Bronchial epithelial cell (primary cell): ENCODE data around the gene GTPBP1. TPM values are rescaled to one million over a fixed set of nuclear protein-coding genes. Genes with fewer than 3 reads are reported as not detected.
A peak's percentile ranks its signal among the peaks of the same experiment; 100 is the strongest.

Experiments
- DNase-seq: peaks from one replicate; pipeline ENCODE4 v3.0.0-alpha.2; 2010; ENCODE audit warnings: low read depth
- FAIRE-seq: peaks from 2 replicates; lab custom pipeline; 2011; peaks lifted over from hg19 to GRCh38; lab: Jason Lieb, UNC
- H3K27me3 ChIP-seq: 2 replicates; pipeline ENCODE4 v1.5.1; 2011; ENCODE audit warnings: low read length; ENCODE audit not compliant: control insufficient read depth, insufficient read depth
- H3K36me3 ChIP-seq: 2 replicates; pipeline ENCODE4 v1.5.1; 2011; ENCODE audit warnings: low read length; ENCODE audit not compliant: control insufficient read depth, insufficient read depth
- H3K4me3 ChIP-seq: 2 replicates; pipeline ENCODE4 v1.5.1; 2011; ENCODE audit warnings: mild to moderate bottlenecking, low read depth, low read length, control low read depth
- total RNA-seq: library from RNA; depleted of rRNA; stranded (reverse); fragments of >200 nt; gene quantifications from 2 replicates; pipeline ENCODE4 v1.2.1, GENCODE V29; 2014
- TF ChIP-seq, protein P1 (sequence below): IDR thresholded peaks from 2 replicates; pipeline ENCODE4 v1.5.1; 2011; ENCODE audit warnings: mild to moderate bottlenecking, moderate library complexity, low read length, control low read depth, inconsistent platforms; ENCODE audit not compliant: insufficient read depth, severe bottlenecking

GTPBP1 gene
- total RNA-seq, 1 donor from 2014 or later = 28.7 TPM

- DNase-seq (no peak), FAIRE-seq (no peak)
- Histone ChIP-seq H3K36me3 (peaks cover 66% of the 10 kb centered on the region), H3K27me3 (no peaks in the 10 kb centered on the region), H3K4me3 (no peak overlapping the region)
- TF ChIP-seq, protein P1, sequence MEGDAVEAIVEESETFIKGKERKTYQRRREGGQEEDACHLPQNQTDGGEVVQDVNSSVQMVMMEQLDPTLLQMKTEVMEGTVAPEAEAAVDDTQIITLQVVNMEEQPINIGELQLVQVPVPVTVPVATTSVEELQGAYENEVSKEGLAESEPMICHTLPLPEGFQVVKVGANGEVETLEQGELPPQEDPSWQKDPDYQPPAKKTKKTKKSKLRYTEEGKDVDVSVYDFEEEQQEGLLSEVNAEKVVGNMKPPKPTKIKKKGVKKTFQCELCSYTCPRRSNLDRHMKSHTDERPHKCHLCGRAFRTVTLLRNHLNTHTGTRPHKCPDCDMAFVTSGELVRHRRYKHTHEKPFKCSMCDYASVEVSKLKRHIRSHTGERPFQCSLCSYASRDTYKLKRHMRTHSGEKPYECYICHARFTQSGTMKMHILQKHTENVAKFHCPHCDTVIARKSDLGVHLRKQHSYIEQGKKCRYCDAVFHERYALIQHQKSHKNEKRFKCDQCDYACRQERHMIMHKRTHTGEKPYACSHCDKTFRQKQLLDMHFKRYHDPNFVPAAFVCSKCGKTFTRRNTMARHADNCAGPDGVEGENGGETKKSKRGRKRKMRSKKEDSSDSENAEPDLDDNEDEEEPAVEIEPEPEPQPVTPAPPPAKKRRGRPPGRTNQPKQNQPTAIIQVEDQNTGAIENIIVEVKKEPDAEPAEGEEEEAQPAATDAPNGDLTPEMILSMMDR = no peak
These were observed 35.0 kb downstream of the GTPBP1 start for GRCh38 chr22:38740754-38741153.

GRCh38 chr22:38741166-38741565 is 35.4 kb downstream of the GTPBP1 start:
- peaks cover 64% of the 10 kb centered on the region for H3K36me3 ChIP-seq
- FAIRE-seq (no peak), DNase-seq (no peak)
- no peaks in the 10 kb centered on the region for H3K27me3 ChIP-seq
- H3K4me3 ChIP-seq = no peak overlapping the region
- TF ChIP-seq, protein P1 = no peak

DNA sequence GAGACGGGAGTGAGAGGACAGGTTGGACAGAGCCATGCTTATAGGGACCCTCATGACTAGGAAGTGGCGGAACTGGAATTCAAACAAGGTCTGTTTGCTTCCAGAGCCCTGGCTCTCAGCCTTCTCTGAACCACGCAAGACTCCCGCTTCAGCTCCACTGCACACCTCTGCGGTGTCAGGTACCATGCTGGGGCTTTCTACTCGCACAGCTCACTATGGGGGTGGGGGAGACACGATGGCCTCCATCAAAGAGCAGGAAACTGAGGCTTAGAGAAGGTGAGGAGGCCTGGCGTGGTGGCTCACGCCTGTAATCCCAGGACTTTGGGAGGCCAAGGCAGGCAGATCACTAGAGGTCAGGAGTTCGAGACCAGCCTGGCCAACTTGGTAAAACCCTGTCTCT is 35.8 kb downstream of the GTPBP1 start:
- TF ChIP-seq, protein P1 = no peak
- Histone ChIP-seq H3K27me3 (no peaks in the 10 kb centered on the region), H3K36me3 (peaks cover 66% of the 10 kb centered on the region), H3K4me3 (no peak overlapping the region)
- no peak for FAIRE-seq
- no peak for DNase-seq

DNA sequence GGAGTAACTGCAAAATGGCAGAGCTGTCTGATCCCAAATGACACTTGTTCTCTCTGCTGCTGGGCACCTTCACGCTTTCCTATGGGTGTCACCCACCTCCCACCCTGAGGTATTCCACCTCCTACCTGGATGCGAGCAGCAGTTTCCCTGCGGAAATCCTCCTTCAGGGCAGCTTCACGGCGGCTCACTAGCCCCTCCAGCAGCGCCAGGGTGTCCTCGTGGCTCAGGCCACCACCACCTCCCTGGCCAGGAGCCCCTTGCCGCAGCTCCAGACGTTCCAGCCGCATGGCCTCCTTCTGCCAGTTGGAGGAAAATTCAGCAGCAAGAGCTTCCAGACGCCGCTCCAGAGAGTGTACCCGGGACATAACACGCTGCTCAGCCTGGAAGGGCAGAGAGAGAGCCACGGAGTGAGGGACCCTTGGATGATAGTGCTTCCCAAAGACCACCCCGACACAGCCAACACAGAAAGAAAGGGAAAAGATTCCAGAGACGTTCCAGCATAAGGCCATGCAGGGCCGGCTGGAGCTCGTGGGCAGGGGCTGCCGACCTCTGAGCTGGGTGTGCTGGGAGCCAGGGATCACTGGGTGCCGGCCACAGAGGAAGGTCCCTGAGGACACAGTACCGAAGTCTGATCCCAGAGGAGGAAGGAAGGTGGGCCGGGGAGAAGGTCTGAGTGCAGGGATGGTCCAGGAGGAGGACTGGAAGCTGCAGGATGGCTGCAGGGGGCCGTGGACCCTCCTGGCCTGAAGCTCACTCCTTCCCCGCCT is 36.6 kb downstream of the GTPBP1 start:
- no peak for DNase-seq
- peaks cover 63% of the 10 kb centered on the region for H3K36me3 ChIP-seq
- TF ChIP-seq, protein P1 = no peak
- no peak for FAIRE-seq
- H3K27me3 ChIP-seq = no peaks in the 10 kb centered on the region
- no peak overlapping the region for H3K4me3 ChIP-seq

- DNase-seq = no peak
- Histone ChIP-seq H3K36me3 (peaks cover 44% of the 10 kb centered on the region), H3K27me3 (no peaks in the 10 kb centered on the region), H3K4me3 (no peak overlapping the region)
- FAIRE-seq = peak; percentile 13
- TF ChIP-seq, protein P1 = no peak
These were observed 39.2 kb downstream of the GTPBP1 start for GRCh38 chr22:38744981-38745380.
